NCI-H2029 treated with DMSO at 0.1 percent for 48 hours (cell line): ENCODE measurements around the gene AIFM2.
A peak's percentile ranks its signal among the peaks of the same experiment; 100 is the strongest.
"Not testable (repeated sequence)": the region's sequence is repeated elsewhere in the genome, so short reads cannot be mapped to it uniquely, and the experiment has no call there.

Experiments used
- DNase-seq: peaks from one replicate; lab custom pipeline; 2025; lab: John Stamatoyannopoulos, UW

AIFM2 gene

GRCh38 chr10:70121281-70121949 is 11.2 kb downstream of the AIFM2 start:
- no peak for DNase-seq

DNA sequence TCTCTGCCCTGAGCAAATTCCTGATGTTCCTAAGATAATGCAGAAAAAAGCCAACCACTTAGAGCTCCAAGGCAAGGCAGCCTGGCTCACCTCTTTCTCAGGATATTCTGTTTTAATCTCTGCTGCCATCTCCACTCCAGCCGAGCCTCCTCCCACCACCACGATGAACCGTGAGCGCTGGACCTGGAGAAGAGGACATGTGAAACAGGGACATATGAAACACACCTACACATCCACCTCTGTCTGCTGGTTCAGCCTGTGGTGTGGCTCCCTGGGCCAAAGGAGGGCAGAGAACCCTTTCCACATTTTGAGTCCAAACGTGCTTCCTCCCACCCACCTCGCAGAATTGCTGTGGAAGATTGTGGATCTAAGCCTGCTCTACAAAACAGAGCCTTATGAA is 12.2 kb downstream of the AIFM2 start:
- no peak for DNase-seq

GRCh38 chr10:70119623-70120022 is 13.0 kb downstream of the AIFM2 start:
- no peak for DNase-seq

DNA sequence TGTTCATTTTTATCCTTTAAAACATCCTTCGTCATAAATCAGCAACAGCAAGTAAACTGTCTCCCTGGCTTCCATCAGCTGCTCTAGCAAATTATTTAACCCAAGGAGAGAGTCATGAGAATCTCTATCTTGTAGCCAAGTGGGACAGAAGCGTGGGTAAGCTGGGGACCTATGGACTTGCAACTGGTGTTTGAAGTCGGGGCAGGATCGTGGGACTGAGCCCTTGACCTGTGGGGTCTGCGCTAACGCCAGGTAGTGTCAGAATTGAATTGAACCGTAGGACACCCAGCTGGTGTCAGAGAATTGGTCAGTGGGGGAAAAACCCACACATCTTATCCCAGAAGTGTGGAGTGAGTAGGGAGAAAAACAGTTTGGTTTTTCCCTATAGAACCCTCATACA is 13.4 kb downstream of the AIFM2 start:
- no peak for DNase-seq

DNA sequence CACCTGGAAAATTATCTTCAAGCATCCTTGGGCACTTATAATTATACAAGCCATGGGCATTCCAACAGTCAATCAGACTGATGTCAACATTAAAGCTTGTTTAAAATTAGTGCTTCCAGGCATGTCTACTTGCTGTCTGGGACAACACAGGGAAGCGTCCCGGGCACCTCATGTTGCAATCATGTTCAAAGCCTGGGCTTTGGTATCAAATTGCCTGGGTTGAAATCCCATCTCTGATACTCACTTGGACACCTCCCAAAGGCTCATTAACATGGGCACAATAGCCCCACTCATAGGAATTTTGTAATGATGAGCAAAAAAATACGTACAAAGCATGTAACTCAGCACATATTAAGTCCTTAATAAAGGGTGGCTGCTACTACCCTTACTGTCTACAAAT is 14.4 kb downstream of the AIFM2 start:
- DNase-seq = no peak

DNA sequence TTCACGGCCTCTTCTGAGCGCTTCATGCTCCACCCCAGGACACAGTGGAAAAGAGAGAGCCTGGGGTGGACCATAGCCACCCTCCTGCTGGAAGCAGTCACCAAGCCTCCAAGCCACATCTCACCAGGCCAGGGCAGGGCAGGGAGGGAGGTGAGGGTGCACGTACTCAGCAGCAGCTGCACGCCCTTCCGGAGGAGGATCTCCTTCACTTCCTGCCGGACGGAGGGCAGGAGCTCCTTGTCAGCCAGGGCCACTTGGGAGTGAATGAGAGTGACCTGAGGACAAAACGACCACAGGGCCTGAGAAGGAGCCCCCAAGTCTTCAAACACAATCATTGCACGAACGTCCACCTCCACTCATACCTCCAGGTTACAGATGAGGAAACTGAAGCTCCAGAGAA is 15.0 kb downstream of the AIFM2 start:
- DNase-seq = no peak

DNA sequence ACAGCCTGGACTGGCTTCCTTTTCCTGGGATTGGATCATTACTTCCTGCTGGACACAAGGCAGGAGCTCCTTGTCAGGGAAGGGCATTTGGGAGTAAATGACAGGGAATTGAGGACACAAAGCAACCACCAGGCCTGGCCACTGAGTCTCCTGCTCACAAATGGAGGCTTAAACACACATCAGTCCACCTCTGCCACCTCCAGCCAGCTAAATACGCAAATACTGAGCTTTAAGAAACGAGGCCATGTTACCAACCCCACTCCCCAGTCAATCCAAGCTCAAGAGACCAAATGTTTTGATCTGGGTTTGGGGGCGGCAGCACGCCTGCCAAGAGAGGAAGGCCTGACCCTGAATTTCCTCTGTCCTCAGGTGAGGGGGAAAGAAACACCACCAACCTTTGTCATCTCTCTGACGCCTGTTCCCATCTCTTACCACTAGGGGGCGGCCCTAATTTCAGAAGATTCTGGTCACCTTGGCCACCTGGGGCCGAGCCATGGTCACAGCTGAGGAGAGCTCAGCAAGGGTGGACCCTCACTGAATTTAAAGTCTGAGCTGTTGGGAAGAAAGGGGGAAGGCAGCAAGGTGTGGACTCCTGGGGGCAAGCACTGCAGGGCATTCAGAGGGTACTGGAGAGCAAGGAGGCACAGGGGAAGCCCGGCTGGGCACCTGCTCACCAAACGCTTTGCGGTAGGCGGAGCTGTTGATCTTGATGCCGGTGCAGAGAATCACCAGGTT is 16.5 kb downstream of the AIFM2 start:
- DNase-seq = peak; percentile 9

DNA sequence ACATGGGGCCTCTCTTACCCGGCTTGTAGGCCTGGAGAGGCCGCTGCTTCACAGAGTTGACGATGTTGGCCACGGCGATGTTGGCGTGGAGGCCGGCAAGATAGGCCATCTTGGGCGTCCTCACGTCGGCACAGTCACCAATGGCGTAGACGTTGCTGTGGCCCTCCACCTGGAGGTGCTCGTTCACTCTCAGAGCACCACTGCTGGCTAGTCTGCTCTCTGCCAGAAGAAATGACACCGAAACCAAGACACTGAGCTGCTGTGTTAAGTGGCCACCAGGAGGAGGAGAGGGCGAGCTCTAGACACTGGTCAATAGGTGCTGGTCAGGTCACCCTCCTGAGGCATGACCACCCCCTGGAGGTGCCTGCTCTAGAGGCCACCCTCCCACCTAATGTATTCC is 17.7 kb downstream of the AIFM2 start:
- DNase-seq = no peak

DNA sequence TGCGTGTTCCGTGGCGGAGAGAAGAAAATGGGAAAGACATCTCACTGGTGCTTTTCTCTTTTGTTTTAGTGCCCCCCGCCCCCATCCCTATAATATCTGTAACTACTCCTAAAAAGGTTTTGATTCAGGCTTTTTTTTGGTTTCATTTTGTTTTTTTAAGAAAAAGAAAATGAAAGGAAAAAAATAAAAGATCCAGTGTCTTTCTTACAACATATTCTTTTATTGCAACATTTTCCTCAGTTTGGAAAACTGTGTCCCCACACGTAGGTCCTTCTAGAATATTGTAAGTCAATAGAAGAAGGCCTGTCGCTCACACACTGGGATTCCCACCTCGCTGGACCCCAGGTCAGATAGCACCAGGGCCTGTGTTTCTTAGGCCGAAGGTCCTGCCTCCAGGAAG is 20.6 kb downstream of the AIFM2 start:
- no peak for DNase-seq

- DNase-seq = no peak
These were observed 21.1 kb downstream of the AIFM2 start for GRCh38 chr10:70111496-70111895.

DNA sequence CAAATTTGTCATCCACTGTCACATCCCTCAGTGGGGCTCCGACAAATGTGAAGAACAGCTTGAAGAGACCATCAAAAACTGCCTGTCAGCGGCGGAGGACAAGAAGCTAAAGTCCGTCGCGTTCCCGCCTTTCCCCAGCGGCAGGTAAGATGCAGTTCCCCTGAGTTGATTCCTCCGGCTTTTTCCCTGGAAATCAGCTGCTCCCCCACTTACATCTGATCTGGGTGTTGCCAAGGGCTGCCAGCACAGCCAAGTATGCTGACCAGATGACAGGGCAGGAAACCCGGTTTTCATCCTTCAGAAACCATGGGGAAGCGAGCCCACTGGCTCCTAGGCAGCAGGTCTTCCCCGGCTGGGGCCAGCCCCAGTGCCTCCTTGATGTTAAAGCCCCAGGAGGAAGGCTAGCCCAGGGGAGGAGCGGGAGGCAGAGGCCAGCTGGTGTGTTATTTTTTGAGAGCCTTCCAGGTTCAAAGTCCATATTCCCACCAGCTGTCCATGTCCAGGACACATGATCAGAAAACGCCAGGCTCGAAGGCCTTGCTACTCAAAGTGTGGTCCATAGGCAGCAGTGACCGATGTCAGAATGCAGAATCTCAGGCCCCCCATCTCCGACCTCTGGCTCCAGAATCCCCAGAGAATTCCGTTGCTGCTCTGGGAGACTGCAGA is 23.4 kb downstream of the AIFM2 start:
- DNase-seq = no peak

GRCh38 chr10:70106958-70107791 is 25.4 kb downstream of the AIFM2 start:
- no peak for DNase-seq

DNA sequence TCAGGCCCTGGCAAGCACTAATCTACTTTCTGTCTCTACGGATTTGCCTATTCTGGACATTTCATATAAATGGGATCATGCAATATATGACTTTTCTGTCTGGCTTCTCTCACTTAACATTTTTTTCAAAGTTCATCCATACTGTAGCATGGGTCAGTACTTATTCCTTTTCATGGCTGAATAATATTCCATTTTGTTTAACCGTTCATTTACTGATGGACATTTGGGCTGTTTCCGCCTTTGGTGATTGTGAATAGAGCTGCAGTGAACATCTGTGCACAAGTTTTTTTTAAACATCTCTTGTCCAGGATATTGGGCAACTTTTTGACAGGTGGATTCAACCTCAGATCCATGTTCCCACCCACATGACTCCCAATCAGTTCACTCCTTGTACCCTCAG is 31.0 kb downstream of the AIFM2 start:
- no peak for DNase-seq

DNA sequence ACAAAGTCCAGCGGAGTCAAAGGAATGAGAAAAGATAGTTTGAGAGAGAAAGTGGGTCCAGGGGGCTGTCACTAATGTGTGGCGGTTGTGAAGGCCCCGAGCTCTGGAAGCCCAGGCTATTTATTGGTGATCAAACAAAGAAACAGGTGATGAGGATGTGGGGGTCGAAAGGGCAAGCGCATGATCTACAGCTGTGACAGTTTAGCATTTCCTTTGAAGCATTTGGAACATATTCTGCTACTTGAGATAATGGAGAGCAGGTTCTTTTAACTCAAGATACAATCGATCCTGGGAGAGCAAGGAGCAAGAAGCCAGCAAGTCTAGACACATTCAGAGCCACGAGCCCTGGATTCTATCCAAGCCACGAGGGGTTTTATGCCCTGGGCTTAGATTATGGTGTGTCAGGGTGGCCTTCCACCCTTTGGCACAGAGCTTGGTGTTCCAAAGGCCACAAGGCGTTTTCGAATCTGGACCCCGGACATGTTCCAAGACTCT is 31.5 kb downstream of the AIFM2 start:
- not testable (repeated sequence) for DNase-seq

- no peak for DNase-seq
These were observed 34.4 kb downstream of the AIFM2 start for GRCh38 chr10:70098271-70098670.

- no peak for DNase-seq
These were observed 35.2 kb downstream of the AIFM2 start for GRCh38 chr10:70097459-70097858.

DNA sequence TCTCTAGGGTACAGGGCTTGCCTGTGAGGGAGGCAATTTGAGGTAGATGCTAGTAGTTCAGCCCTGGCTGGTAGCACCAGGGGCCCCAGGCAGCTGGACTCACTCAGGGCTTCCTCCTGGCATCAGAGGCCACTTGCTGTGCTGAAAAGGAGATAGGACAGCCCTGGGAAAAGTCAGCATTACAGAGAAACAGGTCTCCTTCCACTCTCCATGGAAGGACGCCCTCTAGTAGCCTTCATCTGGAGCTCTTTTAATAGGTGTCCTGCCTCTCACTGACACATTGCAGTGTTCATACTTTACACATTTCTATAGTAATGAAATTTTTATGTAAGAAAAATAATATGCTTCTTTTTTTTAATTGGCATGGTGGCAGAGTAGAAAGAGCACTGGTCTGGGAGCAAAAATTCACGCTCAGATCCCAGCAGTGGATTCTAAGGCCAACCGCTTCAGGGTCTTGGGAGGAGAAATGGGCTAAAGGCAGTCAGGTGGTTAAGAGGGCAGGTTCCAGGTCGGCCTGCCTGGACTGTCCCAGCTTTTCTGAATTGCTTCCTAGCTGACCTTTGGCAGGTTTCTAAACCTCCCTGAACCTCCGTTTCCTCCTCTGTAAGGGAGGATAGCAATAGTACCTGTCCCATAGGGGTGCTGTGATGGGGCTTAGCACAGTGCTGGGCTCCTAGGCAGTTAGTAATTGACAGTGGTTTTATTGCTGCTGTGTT is 35.8 kb downstream of the AIFM2 start:
- no peak for DNase-seq

- DNase-seq = no peak
These were observed 36.5 kb downstream of the AIFM2 start for GRCh38 chr10:70096016-70096704.

DNA sequence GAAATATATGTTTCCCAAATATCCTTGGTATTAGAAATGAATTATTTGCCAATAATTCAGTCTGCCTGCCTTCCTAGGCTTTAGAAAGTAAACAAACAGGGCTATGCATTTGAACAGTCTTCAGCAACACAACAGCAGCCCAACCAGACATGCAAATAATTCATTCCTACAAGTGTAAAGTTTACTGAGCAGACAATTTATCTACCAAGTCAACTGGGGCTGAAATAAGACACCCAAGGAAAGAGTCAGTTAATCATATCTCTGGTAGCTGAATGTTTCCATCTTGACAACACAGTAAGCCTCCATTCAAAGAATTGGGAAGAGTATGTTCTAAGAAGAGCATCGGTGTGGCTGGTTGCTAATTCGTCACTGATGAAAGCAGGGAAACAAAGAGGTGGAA is 38.4 kb downstream of the AIFM2 start:
- no peak for DNase-seq

DNA sequence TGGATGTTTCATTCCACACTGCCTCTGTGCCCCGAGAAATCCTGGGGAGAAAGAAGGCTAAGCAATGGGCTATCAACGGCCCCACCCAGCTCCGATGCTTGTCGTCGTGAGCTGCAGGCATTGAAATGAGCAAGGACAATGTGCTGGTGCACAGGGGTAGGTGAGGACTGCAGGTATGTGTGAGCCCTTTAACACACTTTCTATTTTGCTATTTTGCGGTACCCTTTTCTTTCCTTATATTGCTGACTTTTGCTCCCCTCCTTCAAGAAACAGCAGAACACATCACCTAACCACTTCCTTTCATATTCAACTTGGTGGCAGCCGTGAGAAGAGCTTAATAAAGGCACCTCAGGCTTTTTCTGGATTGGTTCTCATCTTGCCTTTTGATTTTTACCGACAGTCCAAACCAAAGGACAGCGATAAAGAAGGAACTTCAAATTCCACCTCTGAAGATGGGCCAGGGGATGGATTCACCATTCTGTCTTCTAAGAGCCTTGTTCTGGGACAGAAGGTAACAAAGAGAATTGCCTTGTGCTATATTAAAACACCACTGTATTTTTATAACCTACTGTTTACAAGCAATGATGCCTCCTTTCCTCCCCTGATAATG is 39.2 kb downstream of the AIFM2 start:
- DNase-seq = no peak

- DNase-seq = no peak
These were observed 40.3 kb downstream of the AIFM2 start for GRCh38 chr10:70092389-70092718.
